ENCODE data around the gene HSPG2.
"Not testable (repeated sequence)": the region's sequence is repeated elsewhere in the genome, so short reads cannot be mapped to it uniquely, and the experiment has no call there.

The HSPG2 gene

DNA sequence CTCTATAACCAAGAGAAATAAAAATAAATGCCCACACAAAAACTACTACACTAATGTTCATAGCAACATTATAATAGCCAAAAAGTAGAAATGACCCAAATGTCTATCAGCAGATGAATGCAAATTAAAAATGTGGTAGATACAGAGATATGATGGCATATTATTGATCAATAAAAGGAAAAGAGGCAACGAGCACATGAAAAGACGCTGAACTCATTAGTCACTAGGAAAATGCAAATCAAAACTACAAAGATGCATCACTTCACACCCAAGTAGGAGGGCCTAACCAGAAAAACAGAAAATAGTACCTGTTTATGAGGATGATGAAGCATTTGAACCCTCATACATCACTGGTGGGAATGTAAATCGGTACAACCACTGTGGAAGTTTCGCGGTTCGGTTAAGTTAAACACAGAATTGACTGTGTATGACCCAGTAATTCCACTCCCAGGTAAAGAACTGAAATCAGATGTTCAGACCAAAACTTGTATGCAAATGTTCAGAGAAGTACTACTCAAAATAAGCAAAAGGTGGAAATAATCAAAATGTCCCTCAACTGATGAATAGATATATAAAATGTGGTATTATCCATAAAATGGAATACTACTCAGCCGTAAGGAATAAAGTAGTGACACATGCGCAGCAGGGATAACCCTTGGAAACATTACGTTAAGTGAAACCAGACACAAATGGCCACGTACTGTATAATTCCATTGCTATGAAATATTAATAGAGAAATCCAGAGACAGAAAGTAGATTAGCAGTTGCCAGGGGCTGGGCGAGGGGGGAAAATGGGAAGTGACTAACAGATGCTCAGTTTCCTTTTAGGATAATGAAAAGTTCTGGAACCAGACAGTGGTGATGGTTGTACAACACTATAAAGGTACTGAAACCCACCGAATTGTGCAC is 157.2 kb downstream of the HSPG2 start:
- Histone ChIP-seq H3K27ac (ENCODE audit: low read length) (no peak overlapping the region), H3K9me3 (ENCODE audit: control insufficient read depth in 2 of 2, low read length in 2 of 2) (no peaks in the 10 kb centered on the region), H3K4me1 (ENCODE audit: control insufficient read depth, insufficient read depth, low read length) (peaks cover 15% of the 10 kb centered on the region), H3K9ac (ENCODE audit: low read length in 2 of 2) (no peak overlapping the region), H3K4me3 (ENCODE audit: low read length in 2 of 2) (no peak overlapping the region), H3K36me3 (ENCODE audit: control insufficient read depth in 2 of 2, insufficient read depth in 2 of 2, low read length in 2 of 2) (no peaks in the 10 kb centered on the region), H3K27me3 (ENCODE audit: control insufficient read depth in 1 of 2, insufficient read depth in 2 of 2, low read length in 2 of 2) (no peaks in the 10 kb centered on the region)

DNA sequence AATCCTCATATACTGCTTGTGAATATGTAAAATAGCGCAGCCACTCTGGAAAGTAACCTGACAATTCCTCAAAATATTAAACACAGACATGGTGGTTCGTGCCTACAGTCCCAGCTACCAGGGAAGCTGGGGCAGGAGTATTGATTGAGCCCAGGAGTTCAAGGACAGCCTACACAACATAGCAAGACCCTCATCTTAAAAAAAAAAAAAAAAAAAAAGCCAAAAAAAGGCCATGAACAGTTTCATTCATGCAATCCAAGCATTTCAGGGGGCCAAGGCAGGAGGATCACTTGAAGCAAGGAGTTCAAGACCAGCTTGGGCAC is 158.7 kb downstream of the HSPG2 start:
- Histone ChIP-seq H3K4me3 (ENCODE audit: low read length in 2 of 2) (no peak overlapping the region), H3K36me3 (ENCODE audit: control insufficient read depth in 2 of 2, insufficient read depth in 2 of 2, low read length in 2 of 2) (no peaks in the 10 kb centered on the region), H3K27ac (ENCODE audit: low read length) (no peak overlapping the region), H3K9ac (ENCODE audit: low read length in 2 of 2) (no peak overlapping the region), H3K4me1 (ENCODE audit: control insufficient read depth, insufficient read depth, low read length) (peaks cover 10% of the 10 kb centered on the region), H3K27me3 (ENCODE audit: control insufficient read depth in 1 of 2, insufficient read depth in 2 of 2, low read length in 2 of 2) (no peaks in the 10 kb centered on the region), H3K9me3 (ENCODE audit: control insufficient read depth in 2 of 2, low read length in 2 of 2) (no peaks in the 10 kb centered on the region)

DNA sequence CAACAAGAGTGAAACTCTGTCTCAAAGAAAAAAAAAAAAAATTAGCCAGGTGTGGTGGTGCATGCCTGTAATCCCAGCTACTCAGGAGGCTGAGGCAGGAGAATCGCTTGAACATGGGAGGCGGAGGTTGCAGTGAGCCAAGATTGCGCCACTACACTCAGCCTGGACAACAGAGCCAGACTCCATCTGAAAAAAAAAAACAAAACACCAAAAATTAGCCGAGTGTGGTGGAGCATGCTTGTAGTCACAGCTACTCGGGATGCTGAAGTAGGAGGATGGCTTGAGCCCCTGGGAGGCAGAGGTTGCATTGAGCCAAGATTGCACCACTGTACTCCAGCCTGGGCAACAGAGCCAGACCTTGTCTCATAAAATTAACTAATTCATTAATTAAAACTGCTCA is 160.2 kb downstream of the HSPG2 start:
- not testable (repeated sequence) for H3K9me3 ChIP-seq (ENCODE audit: control insufficient read depth in 2 of 2, low read length in 2 of 2); H3K27ac ChIP-seq (ENCODE audit: low read length); H3K4me3 ChIP-seq (ENCODE audit: low read length in 2 of 2); H3K4me1 ChIP-seq (ENCODE audit: control insufficient read depth, insufficient read depth, low read length); H3K36me3 ChIP-seq (ENCODE audit: control insufficient read depth in 2 of 2, insufficient read depth in 2 of 2, low read length in 2 of 2); H3K9ac ChIP-seq (ENCODE audit: low read length in 2 of 2); H3K27me3 ChIP-seq (ENCODE audit: control insufficient read depth in 1 of 2, insufficient read depth in 2 of 2, low read length in 2 of 2)

DNA sequence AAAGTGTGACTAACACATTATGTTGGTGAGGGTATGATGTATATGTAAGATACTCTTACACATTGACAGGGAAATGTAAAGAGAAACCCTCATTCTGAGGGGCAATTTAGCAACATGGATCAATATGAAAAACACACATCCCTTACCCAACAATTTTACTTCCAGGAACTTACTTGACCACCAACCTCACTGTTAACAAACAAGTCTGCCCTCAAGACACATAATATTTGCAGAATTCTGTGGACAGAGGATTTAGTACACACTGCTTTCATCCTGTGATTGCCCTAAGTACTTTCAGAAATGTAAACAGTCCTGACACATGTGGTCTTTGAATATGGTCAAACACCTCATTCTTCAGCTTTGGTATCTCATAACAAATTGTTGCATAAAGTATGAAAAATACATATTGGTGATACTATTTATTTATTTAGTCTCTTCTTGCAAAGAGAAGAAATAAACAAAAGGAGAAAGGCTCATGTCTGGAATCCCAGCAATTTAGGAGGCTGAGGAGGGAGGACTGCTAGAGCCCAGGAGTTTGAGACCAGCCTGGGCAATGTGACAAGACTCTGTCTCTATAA is 161.0 kb downstream of the HSPG2 start:
- H3K27ac ChIP-seq (ENCODE audit: low read length): no peak overlapping the region
- no peaks in the 10 kb centered on the region for H3K9me3 ChIP-seq (ENCODE audit: control insufficient read depth in 2 of 2, low read length in 2 of 2)
- no peaks in the 10 kb centered on the region for H3K27me3 ChIP-seq (ENCODE audit: control insufficient read depth in 1 of 2, insufficient read depth in 2 of 2, low read length in 2 of 2)
- H3K9ac ChIP-seq (ENCODE audit: low read length in 2 of 2): no peak overlapping the region
- no peaks in the 10 kb centered on the region for H3K36me3 ChIP-seq (ENCODE audit: control insufficient read depth in 2 of 2, insufficient read depth in 2 of 2, low read length in 2 of 2)
- no peak overlapping the region for H3K4me3 ChIP-seq (ENCODE audit: low read length in 2 of 2)
- no peaks in the 10 kb centered on the region for H3K4me1 ChIP-seq (ENCODE audit: control insufficient read depth, insufficient read depth, low read length)

DNA sequence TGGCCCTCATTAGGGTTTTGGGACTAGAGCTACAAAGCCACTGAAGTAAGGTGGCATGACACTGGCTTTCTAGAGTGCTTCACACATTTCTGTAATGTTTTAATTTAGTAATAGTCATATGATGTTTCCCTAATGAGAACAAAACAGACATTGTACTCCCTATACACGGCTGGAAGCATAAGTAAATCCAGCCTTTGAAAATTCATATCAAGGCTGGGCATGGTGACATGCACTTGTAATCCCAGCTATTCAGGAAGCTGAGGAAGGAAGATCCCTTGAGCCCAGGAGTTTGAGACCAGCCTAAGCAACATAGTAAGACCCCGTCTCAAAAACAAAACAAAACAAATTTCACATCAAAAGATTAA is 161.6 kb downstream of the HSPG2 start:
- no peak overlapping the region for H3K4me3 ChIP-seq (ENCODE audit: low read length in 2 of 2)
- H3K27ac ChIP-seq (ENCODE audit: low read length): no peak overlapping the region
- H3K36me3 ChIP-seq (ENCODE audit: control insufficient read depth in 2 of 2, insufficient read depth in 2 of 2, low read length in 2 of 2): no peaks in the 10 kb centered on the region
- H3K9ac ChIP-seq (ENCODE audit: low read length in 2 of 2): no peak overlapping the region
- H3K27me3 ChIP-seq (ENCODE audit: control insufficient read depth in 1 of 2, insufficient read depth in 2 of 2, low read length in 2 of 2): no peaks in the 10 kb centered on the region
- no peaks in the 10 kb centered on the region for H3K4me1 ChIP-seq (ENCODE audit: control insufficient read depth, insufficient read depth, low read length)
- H3K9me3 ChIP-seq (ENCODE audit: control insufficient read depth in 2 of 2, low read length in 2 of 2): no peaks in the 10 kb centered on the region

DNA sequence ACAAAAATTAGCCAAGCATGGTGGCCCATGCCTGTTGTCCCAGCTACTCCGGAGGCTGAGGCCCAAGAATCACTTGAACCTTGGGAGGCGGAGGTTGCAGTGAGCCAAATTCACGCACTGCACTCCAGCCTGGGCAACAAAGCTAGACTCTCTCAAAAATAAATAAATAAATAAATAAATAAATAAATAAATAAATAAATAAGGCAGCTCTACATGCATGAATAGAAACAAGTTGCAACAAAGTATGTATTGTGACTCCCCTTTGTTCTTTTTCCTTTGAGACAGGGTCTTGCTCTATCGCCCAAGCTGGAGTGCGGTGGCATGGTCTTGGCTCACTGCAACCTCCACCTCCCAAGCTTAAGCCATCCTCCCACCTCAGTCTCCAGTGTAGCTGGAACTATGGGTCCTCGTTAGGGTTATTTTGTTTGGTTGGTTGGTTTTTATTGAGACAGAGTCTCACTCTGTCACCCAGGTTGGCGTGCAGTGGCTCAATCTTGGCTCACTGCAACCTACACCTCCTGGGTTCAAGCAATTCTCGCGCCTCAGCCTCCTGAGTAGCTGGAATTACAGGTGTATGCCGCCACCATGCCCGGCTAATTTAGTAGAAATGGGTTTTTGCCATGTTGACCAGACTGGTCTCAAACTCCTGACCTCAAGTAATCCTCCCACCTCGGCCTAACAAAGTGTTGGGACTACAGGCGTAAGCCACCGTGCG is 162.1 kb downstream of the HSPG2 start:
- no peaks in the 10 kb centered on the region for H3K9me3 ChIP-seq (ENCODE audit: control insufficient read depth in 2 of 2, low read length in 2 of 2)
- no peaks in the 10 kb centered on the region for H3K27me3 ChIP-seq (ENCODE audit: control insufficient read depth in 1 of 2, insufficient read depth in 2 of 2, low read length in 2 of 2)
- no peak overlapping the region for H3K4me3 ChIP-seq (ENCODE audit: low read length in 2 of 2)
- H3K4me1 ChIP-seq (ENCODE audit: control insufficient read depth, insufficient read depth, low read length): no peaks in the 10 kb centered on the region
- H3K36me3 ChIP-seq (ENCODE audit: control insufficient read depth in 2 of 2, insufficient read depth in 2 of 2, low read length in 2 of 2): no peaks in the 10 kb centered on the region
- no peak overlapping the region for H3K9ac ChIP-seq (ENCODE audit: low read length in 2 of 2)
- no peak overlapping the region for H3K27ac ChIP-seq (ENCODE audit: low read length)

DNA sequence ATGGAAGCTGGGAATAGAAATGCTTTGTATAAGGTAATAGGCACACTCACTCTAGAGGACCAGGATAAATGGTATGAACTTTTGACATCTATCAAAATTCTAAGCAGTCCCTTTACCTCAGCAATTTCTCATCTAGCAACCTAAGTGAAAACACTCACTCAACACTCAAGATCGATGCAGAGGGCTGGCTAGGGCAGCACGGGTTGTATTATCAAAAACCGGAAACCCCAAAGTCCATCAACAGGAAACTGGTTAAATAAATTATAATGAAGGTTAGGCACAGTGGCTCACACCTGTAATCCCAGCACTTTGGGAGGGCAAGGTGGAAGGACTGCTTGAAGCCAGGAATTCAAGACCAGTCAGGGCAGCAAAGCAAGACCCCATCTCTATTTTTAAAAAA is 163.5 kb downstream of the HSPG2 start:
- Histone ChIP-seq H3K4me3 (ENCODE audit: low read length in 2 of 2) (no peak overlapping the region), H3K9me3 (ENCODE audit: control insufficient read depth in 2 of 2, low read length in 2 of 2) (no peaks in the 10 kb centered on the region), H3K9ac (ENCODE audit: low read length in 2 of 2) (no peak overlapping the region), H3K27me3 (ENCODE audit: control insufficient read depth in 1 of 2, insufficient read depth in 2 of 2, low read length in 2 of 2) (no peaks in the 10 kb centered on the region), H3K27ac (ENCODE audit: low read length) (no peak overlapping the region), H3K36me3 (ENCODE audit: control insufficient read depth in 2 of 2, insufficient read depth in 2 of 2, low read length in 2 of 2) (no peaks in the 10 kb centered on the region), H3K4me1 (ENCODE audit: control insufficient read depth, insufficient read depth, low read length) (no peaks in the 10 kb centered on the region)

Measured in stomach smooth muscle (tissue), 2 donors.